OCI-LY1 (cell line): ENCODE results near the gene STX17.

ENCODE experiments used
- H2AFZ ChIP-seq: fragments of 200-600 bp; sonication (generic), shearing (Covaris generic); 2 replicates; pipeline ENCODE4 v1.6.0; 2014; ENCODE audit warnings: antibody characterized with exemption, mild to moderate bottlenecking, low read length
- H3F3A ChIP-seq: fragments of 200-600 bp; sonication (generic), shearing (Covaris generic); 2 replicates; pipeline ENCODE4 v1.6.0; 2014; ENCODE audit warnings: mild to moderate bottlenecking, antibody characterized with exemption, low read length, moderate library complexity; ENCODE audit not compliant: insufficient read depth
- H3K27ac ChIP-seq: fragments of 200-600 bp; sonication (generic); 2 replicates; pipeline ENCODE4 v1.5.1; 2014; ENCODE audit warnings: low read length, mixed run types, mild to moderate bottlenecking, low read depth; ENCODE audit not compliant: poor library complexity, severe bottlenecking
- H3K27me3 ChIP-seq: fragments of 200-600 bp; sonication (generic); 2 replicates; pipeline ENCODE4 v1.6.0; 2014; ENCODE audit warnings: antibody characterized with exemption, mild to moderate bottlenecking, low read length, moderate library complexity; ENCODE audit not compliant: insufficient read depth
- H3K36me3 ChIP-seq: fragments of 200-600 bp; sonication (generic); 2 replicates; pipeline ENCODE4 v1.6.1; 2014; ENCODE audit warnings: mild to moderate bottlenecking, antibody characterized with exemption, low read length, moderate library complexity, mixed read lengths; ENCODE audit not compliant: insufficient read depth
- H3K4me1 ChIP-seq: fragments of 200-600 bp; sonication (generic); 2 replicates; pipeline ENCODE4 v1.5.1; 2014; ENCODE audit warnings: mild to moderate bottlenecking, low read length, moderate library complexity; ENCODE audit not compliant: insufficient read depth, severe bottlenecking
- H3K4me2 ChIP-seq: fragments of 200-600 bp; sonication (generic), shearing (Covaris generic); 2 replicates; pipeline ENCODE4 v1.6.1; 2014; ENCODE audit warnings: low read length
- H3K4me3 ChIP-seq: fragments of 200-600 bp; sonication (generic); 2 replicates; pipeline ENCODE4 v1.5.1; 2014; ENCODE audit warnings: low read length, low read depth, mild to moderate bottlenecking, mixed read lengths; ENCODE audit not compliant: poor library complexity, severe bottlenecking
- H3K79me2 ChIP-seq: fragments of 200-600 bp; shearing (Covaris generic); 2 replicates; pipeline ENCODE4 v1.6.1; 2016; ENCODE audit warnings: mixed run types, low read length, mixed read lengths; ENCODE audit not compliant: insufficient read depth
- H3K9ac ChIP-seq: fragments of 200-600 bp; sonication (generic), shearing (Covaris generic); 2 replicates; pipeline ENCODE4 v1.6.1; 2014; ENCODE audit warnings: mild to moderate bottlenecking, low read length, mixed read lengths
- H3K9me2 ChIP-seq: fragments of 200-600 bp; sonication (generic), shearing (Covaris generic); 2 replicates; pipeline ENCODE4 v1.6.1; 2014; ENCODE audit warnings: low read depth, mild to moderate bottlenecking, low read length, mixed read lengths
- H3K9me3 ChIP-seq: fragments of 200-600 bp; shearing (Covaris generic); 2 replicates; pipeline ENCODE4 v1.6.1; 2014; ENCODE audit warnings: low read length, mixed read lengths
- H4K20me1 ChIP-seq: fragments of 200-600 bp; sonication (generic), shearing (Covaris generic); 2 replicates; pipeline ENCODE4 v1.6.0; 2016; ENCODE audit warnings: mild to moderate bottlenecking, low read length; ENCODE audit not compliant: insufficient read depth
- CTCF ChIP-seq: fragments of 200-600 bp; sonication (generic), shearing (Covaris generic); IDR thresholded peaks from 2 replicates; pipeline ENCODE4 v1.5.1; 2017; ENCODE audit warnings: mild to moderate bottlenecking, antibody characterized with exemption, low read length, moderate library complexity, mixed read lengths
- EZH2 ChIP-seq: fragments of 200-600 bp; sonication (generic), shearing (Covaris generic); IDR thresholded peaks from 2 replicates; pipeline ENCODE4 v1.8.0; 2017; ENCODE audit warnings: borderline replicate concordance, mixed run types, mild to moderate bottlenecking, antibody characterized with exemption, low read length, moderate library complexity, mixed read lengths

The STX17 gene

GRCh38 chr9:99966001-99966400 lies 59.5 kb downstream of the STX17 start:
- no peak overlapping the region for H3K4me2 ChIP-seq

GRCh38 chr9:99966716-99967115 lies 60.3 kb downstream of the STX17 start:
- H3K4me3 ChIP-seq = no peak overlapping the region

More at GRCh38 chr9:99966001-99966400, 59.5 kb downstream of the STX17 start:
- peaks cover 13% of the 10 kb centered on the region; the same call in 1 of the 2 replicates for H3K36me3 ChIP-seq
- no peaks in the 10 kb centered on the region for H3K9me3 ChIP-seq
- TF ChIP-seq CTCF (no peak), EZH2 (no peak)
- no peak overlapping the region for H3K4me3 ChIP-seq
- no peaks in the 10 kb centered on the region for H4K20me1 ChIP-seq
- H3K27me3 ChIP-seq = no peaks in the 10 kb centered on the region
- H3K27ac ChIP-seq = no peak overlapping the region
- no peaks in the 10 kb centered on the region for H3K79me2 ChIP-seq
- H3K9me2 ChIP-seq = no peaks in the 10 kb centered on the region
- H2AFZ ChIP-seq = no peak overlapping the region
- H3K9ac ChIP-seq = no peak overlapping the region
- no peaks in the 10 kb centered on the region for H3K4me1 ChIP-seq
- H3F3A ChIP-seq = no peaks in the 10 kb centered on the region

GRCh38 chr9:99967457-99967856 lies 61.0 kb downstream of the STX17 start:
- H3K27ac ChIP-seq = no peak overlapping the region
- H3K27me3 ChIP-seq = no peaks in the 10 kb centered on the region
- H3K9me3 ChIP-seq = no peaks in the 10 kb centered on the region
- no peaks in the 10 kb centered on the region for H3F3A ChIP-seq
- no peak overlapping the region for H3K9ac ChIP-seq
- no peaks in the 10 kb centered on the region for H3K4me1 ChIP-seq
- no peaks in the 10 kb centered on the region for H3K79me2 ChIP-seq
- no peaks in the 10 kb centered on the region for H4K20me1 ChIP-seq
- H2AFZ ChIP-seq = no peak overlapping the region
- no peak overlapping the region for H3K4me2 ChIP-seq
- peaks cover 13% of the 10 kb centered on the region; the same call in 1 of the 2 replicates for H3K36me3 ChIP-seq
- no peaks in the 10 kb centered on the region for H3K9me2 ChIP-seq
- no peak overlapping the region for H3K4me3 ChIP-seq
- TF ChIP-seq EZH2 (no peak), CTCF (no peak)

More at GRCh38 chr9:99966716-99967115, 60.3 kb downstream of the STX17 start:
- Histone ChIP-seq H4K20me1 (no peaks in the 10 kb centered on the region), H3F3A (no peaks in the 10 kb centered on the region), H3K79me2 (no peaks in the 10 kb centered on the region), H3K9me3 (no peaks in the 10 kb centered on the region), H3K27me3 (no peaks in the 10 kb centered on the region), H3K4me2 (no peak overlapping the region), H3K9ac (no peak overlapping the region), H3K4me1 (no peaks in the 10 kb centered on the region), H3K36me3 (peaks cover 13% of the 10 kb centered on the region; the same call in 1 of the 2 replicates), H3K9me2 (no peaks in the 10 kb centered on the region), H2AFZ (no peak overlapping the region), H3K27ac (no peak overlapping the region)
- no peak for TF ChIP-seq CTCF
- TF ChIP-seq EZH2 = no peak
